H9 (cell line): ENCODE results near the gene LRRTM2. TPM values are rescaled to one million over a fixed set of nuclear protein-coding genes. Genes with fewer than 3 reads are reported as not detected.

Source experiments
- DNase-seq: peaks from one replicate; pipeline ENCODE4 v3.0.0-alpha.2; 2017
- H2AFZ ChIP-seq: one replicate; pipeline ENCODE4 v1.6.1; 2013; ENCODE audit warnings: mild to moderate bottlenecking, low read length, control low read depth, moderate library complexity
- H2AK5ac ChIP-seq: 2 replicates; pipeline ENCODE4 v1.6.1; 2013; ENCODE audit warnings: low read length, control low read depth, mixed read lengths; ENCODE audit not compliant: insufficient read length
- H2BK120ac ChIP-seq: one replicate; pipeline ENCODE4 v1.6.1; 2013; ENCODE audit warnings: low read depth, mild to moderate bottlenecking, low read length, control low read depth, inconsistent platforms; ENCODE audit not compliant: poor library complexity, severe bottlenecking
- H2BK12ac ChIP-seq: 2 replicates; pipeline ENCODE4 v1.6.1; 2013; ENCODE audit warnings: low read length, control low read depth, mixed read lengths, low read depth; ENCODE audit not compliant: insufficient read length
- H2BK15ac ChIP-seq: 2 replicates; pipeline ENCODE4 v1.6.1; 2013; ENCODE audit warnings: low read depth, low read length, control low read depth
- H2BK20ac ChIP-seq: one replicate; pipeline ENCODE4 v1.6.1; 2013; ENCODE audit warnings: low read depth, mild to moderate bottlenecking, low read length, control low read depth, inconsistent platforms; ENCODE audit not compliant: poor library complexity, severe bottlenecking
- H2BK5ac ChIP-seq: 2 replicates; pipeline ENCODE4 v1.6.1; 2013; ENCODE audit warnings: low read length, control low read depth, mixed read lengths; ENCODE audit not compliant: insufficient read length
- H3K14ac ChIP-seq: 2 replicates; pipeline ENCODE4 v1.6.1; 2013; ENCODE audit warnings: low read length, control low read depth; ENCODE audit not compliant: insufficient read depth
- H3K18ac ChIP-seq: 2 replicates; pipeline ENCODE4 v1.6.1; 2013; ENCODE audit warnings: low read depth, mild to moderate bottlenecking, mixed read lengths, low read length, control low read depth; ENCODE audit not compliant: insufficient read length
- H3K23ac ChIP-seq: 2 replicates; pipeline ENCODE4 v1.6.1; 2013; ENCODE audit warnings: low read length, control low read depth, mixed read lengths, low read depth; ENCODE audit not compliant: insufficient read length
- H3K23me2 ChIP-seq: 2 replicates; pipeline ENCODE4 v1.6.1; 2013; ENCODE audit warnings: low read depth, mild to moderate bottlenecking, mixed read lengths, low read length, control low read depth; ENCODE audit not compliant: insufficient read length, poor library complexity, severe bottlenecking
- H3K27ac ChIP-seq: 2 replicates; pipeline ENCODE4 v1.5.1; 2013; ENCODE audit warnings: low read length, control low read depth, mixed read lengths, low read depth; ENCODE audit not compliant: insufficient read length
- H3K27me3 ChIP-seq: 2 replicates; pipeline ENCODE4 v1.6.1; 2013; ENCODE audit warnings: low read length, control low read depth, inconsistent platforms; ENCODE audit not compliant: insufficient read depth
- H3K4ac ChIP-seq: 2 replicates; pipeline ENCODE4 v1.6.1; 2013; ENCODE audit warnings: low read depth, mild to moderate bottlenecking, control low read depth, inconsistent platforms, low read length, moderate library complexity
- H3K4me1 ChIP-seq: 2 replicates; pipeline ENCODE4 v1.6.1; 2013; ENCODE audit warnings: low read length, control low read depth, inconsistent platforms; ENCODE audit not compliant: insufficient read depth
- H3K4me2 ChIP-seq: 2 replicates; pipeline ENCODE4 v1.6.1; 2013; ENCODE audit warnings: low read length, control low read depth, mixed read lengths; ENCODE audit not compliant: insufficient read length, insufficient read depth
- H3K56ac ChIP-seq: 2 replicates; pipeline ENCODE4 v1.6.1; 2013; ENCODE audit warnings: low read depth, mild to moderate bottlenecking, mixed read lengths, low read length, control low read depth; ENCODE audit not compliant: insufficient read length
- H3K79me1 ChIP-seq: 2 replicates; pipeline ENCODE4 v1.6.1; 2013; ENCODE audit warnings: low read depth, mild to moderate bottlenecking, moderate library complexity, low read length, control low read depth, inconsistent platforms; ENCODE audit not compliant: insufficient read depth, poor library complexity, severe bottlenecking
- H3K79me2 ChIP-seq: 2 replicates; pipeline ENCODE4 v1.6.1; 2013; ENCODE audit warnings: low read length, control low read depth, inconsistent platforms; ENCODE audit not compliant: insufficient read depth
- H3K9ac ChIP-seq: 2 replicates; pipeline ENCODE4 v1.6.1; 2013; ENCODE audit warnings: low read length, control low read depth, mixed read lengths; ENCODE audit not compliant: insufficient read length; ENCODE audit errors: extremely low read depth
- H3K9me3 ChIP-seq: one replicate; pipeline ENCODE4 v1.6.1; 2013; ENCODE audit warnings: low read depth, low read length, inconsistent platforms; ENCODE audit not compliant: control insufficient read depth
- H3T11ph ChIP-seq: one replicate; pipeline ENCODE4 v1.6.1; 2013; ENCODE audit warnings: mild to moderate bottlenecking, low read length, control low read depth, inconsistent platforms
- H4K20me1 ChIP-seq: one replicate; pipeline ENCODE4 v1.6.1; 2013; ENCODE audit not compliant: control insufficient read depth, insufficient read length, insufficient read depth
- H4K5ac ChIP-seq: 2 replicates; pipeline ENCODE4 v1.6.1; 2013; ENCODE audit warnings: low read depth, mild to moderate bottlenecking, mixed read lengths, low read length, control low read depth; ENCODE audit not compliant: insufficient read length
- H4K8ac ChIP-seq: replicated peaks from 2 replicates; pipeline ENCODE4 v1.6.1; 2013; ENCODE audit warnings: low read length, control low read depth, mixed read lengths, low read depth; ENCODE audit not compliant: insufficient read length
- H4K91ac ChIP-seq: 2 replicates; pipeline ENCODE4 v1.6.1; 2013; ENCODE audit warnings: low read depth, mild to moderate bottlenecking, moderate library complexity, mixed read lengths, low read length, control low read depth; ENCODE audit not compliant: insufficient read length
- H3K27ac Mint-ChIP-seq, 3 experiments: 2 replicates in 2 of 3; 3 replicates in 1 of 3; pipeline ENCODE4 v1.8.0; 2020 to 2021; ENCODE audit warnings: mixed read lengths in 3 of 3, mild to moderate bottlenecking in 1 of 3, moderate library complexity in 1 of 3
- H3K27me3 Mint-ChIP-seq: 2 replicates; pipeline ENCODE4 v1.8.0; 2021; ENCODE audit warnings: low read depth, mild to moderate bottlenecking, moderate library complexity, mixed read lengths
- H3K36me3 Mint-ChIP-seq, 3 experiments: 2 replicates in 2 of 3; 3 replicates in 1 of 3; pipeline ENCODE4 v1.8.0; 2020 to 2021; ENCODE audit warnings: low read depth in 3 of 3, mixed read lengths in 3 of 3; ENCODE audit not compliant: insufficient read depth in 1 of 3
- H3K4me1 Mint-ChIP-seq, 2 experiments: 2 replicates each; pipeline ENCODE4 v1.8.0; 2020; ENCODE audit warnings: mixed read lengths in 2 of 2
- H3K4me3 Mint-ChIP-seq, 2 experiments: 2 replicates in 1 of 2; 3 replicates in 1 of 2; pipeline ENCODE4 v1.8.0; 2020 to 2021; ENCODE audit warnings: mild to moderate bottlenecking in 2 of 2, mixed read lengths in 2 of 2, moderate library complexity in 1 of 2
- H3K9me3 Mint-ChIP-seq, 2 experiments: 2 replicates in 1 of 2; 3 replicates in 1 of 2; pipeline ENCODE4 v1.8.0; 2020; ENCODE audit warnings: mild to moderate bottlenecking in 2 of 2, mixed read lengths in 2 of 2, moderate library complexity in 1 of 2
- CTCF ChIP-seq: fragments of 200-600 bp; sonication (generic); conservative IDR thresholded peaks from 3 replicates; pipeline ENCODE4 v1.8.0; 2021; ENCODE audit warnings: antibody characterized with exemption, mild to moderate bottlenecking
- WGBS: extraction: QIAGEN DNeasy Blood & Tissue Kit; methylation state at CpG from one replicate; pipeline ENCODE4 v1.1.7; 2013; ENCODE audit warnings: missing lambda C conversion rate, low lambda C conversion rate, mixed read lengths; ENCODE audit not compliant: insufficient read length; ENCODE audit errors: extremely low coverage; 5-methylcytosine and 5-hydroxymethylcytosine counted together
- total RNA-seq: library from RNA; stranded (reverse); gene quantifications from 2 replicates; pipeline ENCODE4 v1.2.1, GENCODE V29; 2021

Gene LRRTM2
- total RNA-seq, 1 experiment from 2014 or later, result not detected

DNA sequence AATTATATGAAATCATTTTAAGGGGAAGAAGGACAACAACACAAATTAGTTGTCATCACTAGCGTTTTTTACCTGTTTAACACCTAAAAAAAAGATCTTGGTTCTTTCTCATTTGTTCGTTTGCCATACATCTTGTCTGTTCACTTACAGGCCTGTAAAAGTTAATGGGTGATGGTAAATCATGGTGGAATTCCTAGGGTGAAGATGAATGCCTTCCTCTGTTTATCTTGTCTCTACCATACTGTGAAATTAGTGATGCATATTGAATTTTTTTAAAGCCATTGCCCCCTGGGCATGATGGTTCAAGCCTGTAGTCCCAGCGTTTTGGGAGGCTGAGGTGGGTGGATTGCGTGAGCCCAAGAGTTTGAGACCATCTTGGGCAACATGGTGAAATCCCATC, 46.6 kb downstream of the LRRTM2 start:
- H3K27me3 ChIP-seq, result no peaks in the 10 kb centered on the region
- H4K8ac ChIP-seq, result no peak overlapping the region
- no peaks in the 10 kb centered on the region for H3K23me2 ChIP-seq
- no peaks in the 10 kb centered on the region for H4K20me1 ChIP-seq
- H2BK5ac ChIP-seq, result no peak overlapping the region
- no peak overlapping the region for H3K56ac ChIP-seq
- no peaks in the 10 kb centered on the region for H3K9me3 Mint-ChIP-seq
- H3K4me3 Mint-ChIP-seq, result no peak overlapping the region
- H3K79me2 ChIP-seq, result no peaks in the 10 kb centered on the region
- H2AFZ ChIP-seq, result no peak overlapping the region
- H3K27ac ChIP-seq, result no peak overlapping the region
- no peak overlapping the region for H3K4ac ChIP-seq
- no peak overlapping the region for H2BK15ac ChIP-seq
- H3K14ac ChIP-seq, result no peak overlapping the region
- H2BK120ac ChIP-seq, result no peak overlapping the region
- no peak for TF ChIP-seq CTCF
- no peak overlapping the region for H3T11ph ChIP-seq
- DNase-seq, result no peak
- H4K91ac ChIP-seq, result no peak overlapping the region
- H3K9me3 ChIP-seq, result no peaks in the 10 kb centered on the region
- H2BK12ac ChIP-seq, result no peak overlapping the region
- H3K27ac Mint-ChIP-seq, result peak overlapping the region in 1 of 3 experiments; percentile 65; a peak in 1 of 7 replicates
- no peaks in the 10 kb centered on the region for H3K27me3 Mint-ChIP-seq
- no peak overlapping the region for H3K9ac ChIP-seq
- no peak overlapping the region for H2BK20ac ChIP-seq
- WGBS, result no CpG with 5 or more reads among the region's 4 CpGs
- H3K18ac ChIP-seq, result no peak overlapping the region
- H3K4me1 Mint-ChIP-seq, result peaks cover 45 to 50% of the 10 kb centered on the region in 2 experiments
- no peak overlapping the region for H3K4me2 ChIP-seq
- H2AK5ac ChIP-seq, result no peak overlapping the region
- peaks cover 29 to 51% (median 45%) of the 10 kb centered on the region in 3 experiments for H3K36me3 Mint-ChIP-seq
- H3K23ac ChIP-seq, result no peak overlapping the region
- H3K79me1 ChIP-seq, result peaks cover 3% of the 10 kb centered on the region
- H4K5ac ChIP-seq, result no peak overlapping the region
- peaks cover 6% of the 10 kb centered on the region; the same call in 1 of the 2 replicates for H3K4me1 ChIP-seq
